ENCODE results near the gene RELA.
"Not testable (repeated sequence)": the region's sequence is repeated elsewhere in the genome, so short reads cannot be mapped to it uniquely, and the experiment has no call there.

Gene RELA

GRCh38 chr11:65662799-65663638 lies at the start of gene RELA:
RELA (minus strand) TSS chr11:65662916; CDS start chr11:65662832, 84 bp downstream.
- in situ Hi-C loops (cut with MboI; ENCODE audit: low sequenced_read_pairs), result no loop called here

GRCh38 chr11:65711785-65712632 lies 49.3 kb upstream of the RELA start, which contains the start of gene KAT5:
KAT5 (plus strand) TSS chr11:65712252; CDS start chr11:65712268, 16 bp downstream.
- in situ Hi-C loops (cut with MboI; ENCODE audit: low sequenced_read_pairs), result loop anchor here (25.0 kb wide), 1 partner anchor 275 kb away; no protein-coding TSS in a partner anchor

GRCh38 chr11:65710421-65710820 lies 47.7 kb upstream of the RELA start:
- in situ Hi-C loops (cut with MboI; ENCODE audit: low sequenced_read_pairs), result loop anchor here (25.0 kb wide), 1 partner anchor 277 kb away; no protein-coding TSS in a partner anchor

GRCh38 chr11:65709661-65710060 lies 46.9 kb upstream of the RELA start:
- in situ Hi-C loops (cut with MboI; ENCODE audit: low sequenced_read_pairs), result loop anchor here (25.0 kb wide), 1 partner anchor 278 kb away; no protein-coding TSS in a partner anchor

GRCh38 chr11:65708451-65708850 lies 45.7 kb upstream of the RELA start:
- in situ Hi-C loops (cut with MboI; ENCODE audit: low sequenced_read_pairs), result loop anchor here (25.0 kb wide), 1 partner anchor 279 kb away; no protein-coding TSS in a partner anchor

GRCh38 chr11:65707002-65707401 lies 44.3 kb upstream of the RELA start:
- in situ Hi-C loops (cut with MboI; ENCODE audit: low sequenced_read_pairs), result loop anchor here (25.0 kb wide), 1 partner anchor 280 kb away; no protein-coding TSS in a partner anchor

GRCh38 chr11:65706303-65706763 lies 43.6 kb upstream of the RELA start:
- in situ Hi-C loops (cut with MboI; ENCODE audit: low sequenced_read_pairs), result loop anchor here (25.0 kb wide), 1 partner anchor 281 kb away; no protein-coding TSS in a partner anchor

- in situ Hi-C loops (cut with MboI; ENCODE audit: low sequenced_read_pairs), result loop anchor here (25.0 kb wide), 1 partner anchor 283 kb away; no protein-coding TSS in a partner anchor
Measured at GRCh38 chr11:65703846-65704245, 41.1 kb upstream of the RELA start.

GRCh38 chr11:65701686-65702085 lies 39.0 kb upstream of the RELA start:
- in situ Hi-C loops (cut with MboI; ENCODE audit: low sequenced_read_pairs), result loop anchor here (25.0 kb wide), 1 partner anchor 286 kb away; no protein-coding TSS in a partner anchor

GRCh38 chr11:65700399-65700798 lies 37.7 kb upstream of the RELA start:
- in situ Hi-C loops (cut with MboI; ENCODE audit: low sequenced_read_pairs), result loop anchor here (25.0 kb wide), 1 partner anchor 287 kb away; no protein-coding TSS in a partner anchor

- in situ Hi-C loops (cut with MboI; ENCODE audit: low sequenced_read_pairs), result no loop called here
Measured at GRCh38 chr11:65699306-65699705, 36.6 kb upstream of the RELA start.

GRCh38 chr11:65698205-65698604 lies 35.5 kb upstream of the RELA start:
- in situ Hi-C loops (cut with MboI; ENCODE audit: low sequenced_read_pairs), result no loop called here

GRCh38 chr11:65696802-65697552 lies 34.3 kb upstream of the RELA start:
- in situ Hi-C loops (cut with MboI; ENCODE audit: low sequenced_read_pairs), result no loop called here

GRCh38 chr11:65695459-65696241 lies 32.9 kb upstream of the RELA start:
- in situ Hi-C loops (cut with MboI; ENCODE audit: low sequenced_read_pairs), result no loop called here

GRCh38 chr11:65692367-65692766 lies 29.7 kb upstream of the RELA start:
- in situ Hi-C loops (cut with MboI; ENCODE audit: low sequenced_read_pairs), result no loop called here

GRCh38 chr11:65691847-65692246 lies 29.1 kb upstream of the RELA start:
- in situ Hi-C loops (cut with MboI; ENCODE audit: low sequenced_read_pairs), result not testable (repeated sequence)

GRCh38 chr11:65685981-65686380 lies 23.3 kb upstream of the RELA start:
- in situ Hi-C loops (cut with MboI; ENCODE audit: low sequenced_read_pairs), result no loop called here

- in situ Hi-C loops (cut with MboI; ENCODE audit: low sequenced_read_pairs), result not testable (repeated sequence)
Measured at GRCh38 chr11:65683480-65683879, 20.8 kb upstream of the RELA start.

- in situ Hi-C loops (cut with MboI; ENCODE audit: low sequenced_read_pairs), result no loop called here
Measured at GRCh38 chr11:65680192-65680743, 17.6 kb upstream of the RELA start.

Data from HL-60/S4 treated with retinoic acid at 250 ng/mL for 4 days and 3 days (cell line).